GM20431 (cell line): Measurements from ENCODE around the gene SMAD9.

Experiments
- in situ Hi-C: fragments of 300-500 bp; cut with MseI, MboI; formaldehyde crosslinking; loops from one replicate; pipeline ENCODE4 v1.15.0; 2020; ENCODE audit warnings: low sequenced_read_pairs; ENCODE audit not compliant: unreplicated experiment

Gene SMAD9

DNA sequence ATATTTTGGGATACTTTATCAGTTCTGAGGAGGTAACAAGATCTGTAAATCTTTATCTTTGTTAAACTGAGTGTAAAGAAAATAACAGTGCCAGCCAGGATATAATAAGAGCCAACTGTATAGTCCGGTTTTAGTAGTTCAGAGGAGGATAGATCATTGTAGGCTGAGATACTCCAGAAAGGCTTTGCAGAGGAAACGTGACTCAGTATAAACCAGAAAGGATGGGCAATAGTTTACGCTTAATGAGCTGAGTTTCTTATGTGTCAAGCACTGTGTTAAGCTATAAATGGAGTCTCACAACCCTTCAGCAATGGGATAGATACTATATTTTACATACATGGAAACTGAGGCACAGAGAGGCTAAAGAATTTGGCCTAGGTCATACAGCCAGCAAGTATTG lies 97.3 kb downstream of the SMAD9 start:
- in situ Hi-C loops: no loop called here

DNA sequence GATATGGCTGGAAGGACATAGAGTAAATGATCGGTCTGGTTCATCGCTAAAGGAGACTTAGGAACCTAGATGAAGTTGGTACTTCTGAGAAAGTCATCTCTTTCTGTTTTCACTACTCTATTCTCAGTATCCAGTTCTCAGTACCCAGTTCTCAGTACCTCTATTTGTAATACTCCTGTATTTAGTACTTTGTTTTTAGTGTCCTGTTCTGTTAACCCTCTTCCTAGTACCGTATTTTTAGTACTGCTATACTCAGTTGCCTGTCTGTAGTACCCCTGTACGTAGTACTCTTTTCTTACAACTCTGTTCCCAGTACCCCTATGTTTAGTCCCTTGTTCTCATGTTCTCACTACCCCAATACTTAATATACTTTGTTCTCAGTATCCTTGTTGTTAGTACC lies 99.8 kb downstream of the SMAD9 start:
- in situ Hi-C loops: no loop called here

DNA sequence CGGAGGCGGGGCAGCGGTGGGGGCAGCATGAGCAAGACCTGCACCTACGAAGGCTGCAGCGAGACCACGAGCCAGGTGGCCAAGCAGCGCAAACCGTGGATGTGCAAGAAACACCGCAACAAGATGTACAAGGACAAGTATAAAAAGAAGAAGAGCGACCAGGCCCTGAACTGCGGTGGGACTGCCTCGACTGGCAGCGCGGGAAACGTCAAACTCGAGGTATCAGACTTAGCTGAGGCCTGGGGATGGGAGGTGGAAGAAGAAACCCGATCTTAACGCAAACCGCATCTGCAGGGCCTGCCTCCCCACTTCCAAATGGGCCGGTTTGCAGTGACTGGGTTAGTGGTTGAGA lies 100.3 kb downstream of the SMAD9 start:
- in situ Hi-C loops: no loop called here

DNA sequence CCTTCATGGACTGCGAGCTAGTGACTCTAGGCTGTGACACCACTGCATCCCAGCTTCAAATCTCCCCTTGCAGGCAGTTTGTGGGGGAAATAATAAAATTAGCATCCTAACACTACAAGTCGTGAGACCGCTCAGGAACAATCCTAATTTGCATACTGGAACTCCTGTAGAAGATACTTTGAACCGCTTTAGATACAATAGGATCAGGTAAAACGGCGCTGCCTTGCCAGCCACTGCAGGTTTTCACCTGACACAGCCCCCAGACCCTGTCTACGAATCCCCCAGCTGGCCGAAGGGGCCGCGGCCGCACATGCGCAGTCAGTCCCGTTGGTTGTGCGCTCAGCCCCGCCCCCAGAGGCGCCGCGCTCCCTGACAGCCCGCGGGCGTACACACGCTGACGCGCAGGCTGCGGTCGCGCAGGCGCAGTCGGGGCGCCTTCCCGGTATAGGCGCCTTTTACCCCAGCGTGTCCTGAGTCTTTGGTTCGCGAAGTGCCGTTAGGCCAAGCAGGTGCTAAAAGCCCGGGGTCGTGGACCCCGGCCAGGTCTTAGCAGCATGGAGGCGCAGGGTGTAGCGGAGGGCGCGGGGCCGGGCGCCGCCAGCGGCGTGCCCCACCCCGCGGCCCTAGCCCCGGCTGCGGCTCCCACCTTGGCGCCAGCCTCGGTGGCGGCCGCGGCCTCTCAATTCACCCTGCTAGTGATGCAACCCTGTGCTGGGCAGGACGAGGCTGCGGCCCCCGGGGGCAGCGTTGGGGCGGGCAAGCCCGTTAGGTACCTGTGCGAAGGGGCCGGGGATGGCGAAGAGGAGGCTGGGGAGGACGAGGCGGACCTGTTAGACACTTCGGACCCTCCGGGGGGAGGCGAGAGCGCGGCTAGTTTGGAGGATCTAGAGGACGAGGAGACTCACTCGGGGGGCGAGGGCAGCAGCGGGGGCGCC lies 101.0 kb downstream of the SMAD9 start, which contains the start of gene RFXAP:
Gene RFXAP, plus strand, starts transcription at position 419 of the 935 bp plus-strand sequence. Its CDS starts 136 bp downstream, at position 555.
- in situ Hi-C loops: no loop called here

DNA sequence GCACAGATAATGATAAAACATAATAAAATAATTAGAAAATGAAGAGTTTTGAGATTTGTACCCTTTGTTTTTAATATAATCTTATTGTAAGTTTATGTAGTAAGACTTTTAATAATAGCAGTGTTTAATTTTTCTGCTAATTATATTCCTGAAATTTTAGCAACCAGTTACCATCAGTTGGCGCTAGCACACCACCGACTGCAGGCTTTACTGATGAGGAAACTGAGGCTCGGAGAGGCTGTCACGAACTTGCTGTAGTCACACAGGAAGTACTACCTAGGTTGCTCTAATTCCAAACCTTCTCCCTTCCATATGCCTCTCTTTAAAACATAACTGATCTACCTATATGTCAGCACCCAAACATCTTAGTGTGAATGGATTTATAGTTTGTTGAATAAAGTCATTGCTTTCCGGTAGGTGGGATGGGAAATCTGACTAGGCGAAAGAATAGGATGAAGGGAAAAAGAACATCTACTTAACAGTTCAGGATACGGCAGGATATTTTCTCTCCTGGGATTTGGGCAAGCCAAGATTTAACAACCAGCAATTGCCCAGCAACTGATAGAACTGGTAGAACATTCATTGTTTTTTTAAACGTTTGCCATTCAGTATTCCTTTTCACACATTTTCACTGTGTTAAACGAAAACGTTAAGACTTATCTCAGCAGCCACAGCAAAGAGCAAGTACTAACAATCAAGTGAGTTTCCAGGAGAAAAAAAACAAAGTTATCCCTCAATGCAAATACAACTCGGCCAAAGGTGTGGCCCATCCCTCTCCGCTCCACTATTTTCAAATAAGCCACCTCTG lies 101.8 kb downstream of the SMAD9 start:
- in situ Hi-C loops: no loop called here

DNA sequence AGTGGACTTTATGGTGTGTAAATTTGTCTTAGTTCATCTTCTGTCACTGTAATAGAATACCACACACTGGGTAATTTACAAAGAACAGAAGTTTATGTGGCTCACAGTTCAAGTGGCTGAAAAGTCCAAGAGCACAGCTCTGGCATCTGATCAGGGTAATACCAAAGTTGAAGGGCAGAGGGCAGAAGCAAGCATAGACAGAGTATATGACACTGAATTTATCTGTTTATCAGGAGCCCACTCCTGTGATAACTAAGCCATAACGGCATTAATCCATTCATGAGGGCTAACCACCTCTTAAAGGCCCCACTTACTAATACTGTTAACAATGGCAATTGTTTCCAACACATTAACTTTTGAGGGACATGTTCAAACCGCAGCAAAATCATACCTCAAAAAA lies 105.0 kb downstream of the SMAD9 start:
- in situ Hi-C loops: no loop called here

DNA sequence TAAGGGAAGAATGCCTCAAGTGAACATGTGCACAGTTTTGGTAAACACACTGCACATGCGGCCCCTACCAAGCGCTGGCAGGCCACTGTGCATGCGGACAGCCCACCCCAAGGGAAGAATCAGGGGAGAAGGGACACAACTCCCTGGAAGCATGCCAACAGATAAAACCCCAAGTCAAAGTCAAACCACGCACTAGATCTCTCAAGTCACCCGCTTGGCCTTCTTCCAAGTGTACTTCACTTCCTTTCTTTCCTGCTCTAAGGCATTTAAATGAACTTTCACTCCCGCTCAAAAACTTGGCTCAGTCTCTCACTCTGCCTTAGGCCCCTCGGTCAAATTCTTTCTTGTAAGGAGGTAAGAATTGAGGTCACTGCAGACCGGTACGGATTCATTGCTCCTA lies 105.6 kb downstream of the SMAD9 start:
- in situ Hi-C loops: no loop called here

DNA sequence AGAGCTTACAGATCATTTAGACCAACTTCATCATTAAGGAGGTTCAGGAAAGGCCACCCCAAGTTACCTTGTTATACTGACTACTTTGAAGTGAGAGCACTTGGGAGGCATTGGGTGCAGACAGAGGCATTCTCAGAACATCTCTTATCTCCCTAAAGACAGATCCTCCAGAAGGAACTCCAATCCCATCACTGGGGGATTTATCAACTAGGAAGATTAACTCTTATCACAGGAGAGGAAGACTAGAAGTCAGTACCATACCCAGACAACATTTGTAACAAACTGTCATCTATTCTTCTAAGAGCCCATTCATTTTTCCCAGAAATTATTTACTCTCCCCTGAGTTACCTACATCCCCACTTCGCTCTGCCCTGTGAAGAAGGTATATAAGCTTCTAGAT lies 106.8 kb downstream of the SMAD9 start:
- in situ Hi-C loops: no loop called here

DNA sequence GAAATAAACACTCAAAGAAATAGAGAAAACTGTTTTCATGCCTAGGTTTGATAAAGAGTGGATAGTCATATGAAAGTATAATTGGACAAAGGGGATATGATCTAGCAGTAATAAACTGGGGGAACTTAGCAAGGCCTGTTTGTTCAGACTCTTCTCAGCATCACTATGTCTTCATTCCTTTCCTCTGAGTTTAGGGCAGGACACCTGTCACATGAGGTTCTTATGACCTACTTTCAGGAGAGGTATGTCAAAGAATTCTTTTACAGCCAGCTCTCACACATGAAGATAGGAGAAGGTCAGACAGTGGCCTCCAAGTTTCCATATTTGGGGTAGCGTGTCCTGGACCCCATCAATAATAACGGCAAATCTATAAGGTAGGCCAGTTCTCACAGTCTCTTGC lies 112.4 kb downstream of the SMAD9 start:
- in situ Hi-C loops: no loop called here

DNA sequence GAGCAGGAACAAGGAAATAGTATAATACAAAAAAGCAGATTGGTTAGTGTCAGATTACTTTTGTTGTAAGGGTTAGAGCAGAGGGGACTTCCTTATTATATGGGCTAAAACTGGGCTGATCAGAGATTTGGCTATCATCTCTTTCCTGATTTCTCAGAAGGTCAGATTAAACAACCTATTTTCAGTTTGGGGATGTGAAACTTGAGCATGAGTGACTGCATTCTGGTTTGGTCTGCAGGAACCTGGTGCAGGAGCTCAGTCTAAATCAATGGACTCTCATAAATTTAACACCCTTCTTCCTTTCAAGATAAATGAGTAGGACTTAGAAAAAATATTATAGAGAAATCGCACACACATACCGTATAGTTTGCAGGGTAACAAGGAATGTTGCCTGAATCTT lies 113.9 kb downstream of the SMAD9 start:
- in situ Hi-C loops: no loop called here

DNA sequence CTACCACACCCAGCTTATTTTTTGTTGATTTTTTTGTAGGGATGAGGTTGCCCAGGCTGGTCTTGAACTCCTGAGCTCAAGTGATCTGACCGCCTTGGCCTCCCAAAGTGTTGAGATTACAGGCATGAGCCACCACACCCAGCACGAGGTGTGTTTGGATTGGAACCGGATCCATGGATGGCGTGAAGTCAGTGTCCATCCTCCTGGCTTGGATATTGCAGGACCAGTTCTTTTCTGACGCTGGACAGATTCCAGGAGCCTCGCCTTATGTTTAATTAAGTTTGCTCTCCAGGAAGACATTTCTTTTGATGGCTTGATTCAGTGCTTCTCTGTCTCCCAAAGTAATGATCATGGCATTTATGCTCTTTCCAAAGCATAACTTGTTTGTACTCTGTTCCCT lies 115.5 kb downstream of the SMAD9 start:
- in situ Hi-C loops: no loop called here

DNA sequence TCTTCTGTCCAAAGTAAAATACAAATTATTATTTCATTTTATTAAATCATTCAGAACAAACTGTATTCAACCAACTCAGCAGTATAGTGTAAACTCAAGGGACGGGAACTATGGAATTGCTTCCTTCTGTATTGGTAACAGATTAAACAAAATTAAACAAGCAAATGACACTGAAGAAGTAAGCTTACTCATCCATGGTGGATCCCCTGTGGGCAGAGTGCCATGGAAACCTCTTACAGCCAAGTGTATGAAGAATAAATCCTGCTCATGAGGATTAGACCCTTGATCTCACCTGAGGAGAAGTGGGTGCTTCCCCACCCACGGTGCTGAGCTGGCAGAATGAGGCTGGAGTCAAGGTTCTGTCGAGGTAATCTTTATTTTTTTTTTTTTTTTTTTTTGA lies 119.0 kb downstream of the SMAD9 start:
- in situ Hi-C loops: no loop called here

DNA sequence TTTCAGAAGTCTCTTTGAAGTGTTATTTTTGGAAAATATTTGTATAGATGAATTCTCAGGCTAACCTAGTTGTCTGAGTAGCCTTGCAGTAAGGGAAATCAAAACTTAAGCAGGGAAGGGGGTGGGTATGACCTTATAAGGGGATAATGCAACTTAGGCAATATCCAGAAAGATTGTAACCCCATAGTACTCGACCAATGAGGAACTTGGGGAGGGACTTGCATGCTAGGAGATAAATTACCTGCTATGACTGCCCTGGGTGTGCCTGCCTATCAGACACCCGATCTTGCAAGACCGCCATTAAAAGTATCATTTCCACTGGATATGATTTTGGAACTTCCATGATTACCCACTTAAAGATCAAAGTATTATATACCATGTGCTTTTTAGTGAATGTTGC lies 124.0 kb downstream of the SMAD9 start:
- in situ Hi-C loops: no loop called here

DNA sequence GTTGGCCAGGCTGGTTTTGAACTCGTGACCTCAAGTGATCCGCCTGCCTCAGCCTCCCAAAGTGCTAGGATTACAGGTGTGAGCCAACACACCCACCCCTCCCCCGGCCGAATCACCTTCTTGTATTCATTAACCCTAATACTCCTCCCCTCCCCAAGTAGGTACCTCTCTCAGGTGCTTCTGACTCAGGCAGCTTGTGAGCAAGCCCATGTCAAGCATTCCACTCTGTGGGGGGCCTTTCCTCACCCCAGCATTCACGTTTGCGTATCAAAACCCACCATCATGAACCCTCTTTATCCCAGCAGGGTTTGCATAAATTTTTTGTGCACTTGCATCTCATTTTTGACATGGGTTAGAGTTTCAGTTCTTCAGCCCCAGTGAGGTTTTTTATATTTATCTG lies 124.6 kb downstream of the SMAD9 start:
- in situ Hi-C loops: no loop called here
